Kidney tubule cell (primary cell): Measurements from ENCODE around the gene AIRE.

Experiments
- DNase-seq: peaks from one replicate; pipeline ENCODE4 v3.0.0-alpha.2; 2018; ENCODE audit warnings: low spot score

Gene AIRE

GRCh38 chr21:44291936-44292811 lies 6.5 kb downstream of the AIRE start:
- no peak for DNase-seq

- DNase-seq = no peak
Measured at GRCh38 chr21:44292812-44293195, 7.1 kb downstream of the AIRE start.

- DNase-seq = no peak
Measured at GRCh38 chr21:44293551-44294231, 8.0 kb downstream of the AIRE start.

GRCh38 chr21:44294391-44295162 lies 8.9 kb downstream of the AIRE start:
- DNase-seq = no peak

GRCh38 chr21:44295163-44295573 lies 9.5 kb downstream of the AIRE start:
- DNase-seq = no peak

- DNase-seq = no peak
Measured at GRCh38 chr21:44295646-44296045, 10.0 kb downstream of the AIRE start.

- DNase-seq = no peak
Measured at GRCh38 chr21:44296103-44296519, 10.4 kb downstream of the AIRE start.

- DNase-seq = no peak
Measured at GRCh38 chr21:44296916-44297315, 11.2 kb downstream of the AIRE start.

- DNase-seq = peak; percentile 85
Measured at GRCh38 chr21:44297525-44298290, 12.0 kb downstream of the AIRE start.

GRCh38 chr21:44298301-44298700 lies 12.6 kb downstream of the AIRE start:
- DNase-seq = peak; percentile 17

- no peak for DNase-seq
Measured at GRCh38 chr21:44299085-44299457, 13.4 kb downstream of the AIRE start.

- DNase-seq = peak; percentile 74
Measured at GRCh38 chr21:44299458-44300261, 14.0 kb downstream of the AIRE start, which contains the start of gene PFKL. Gene PFKL (plus strand): TSS chr21:44300053. CDS start chr21:44300106, 53 bp downstream.

- DNase-seq = peak; percentile 72
Measured at GRCh38 chr21:44300262-44300959, 14.7 kb downstream of the AIRE start.

GRCh38 chr21:44301141-44301540 lies 15.5 kb downstream of the AIRE start:
- no peak for DNase-seq

GRCh38 chr21:44301961-44302406 lies 16.3 kb downstream of the AIRE start:
- peak; percentile 64 for DNase-seq

- DNase-seq = peak; percentile 61
Measured at GRCh38 chr21:44302573-44303401, 17.1 kb downstream of the AIRE start.

- DNase-seq = peak; percentile 87
Measured at GRCh38 chr21:44303490-44303981, 17.9 kb downstream of the AIRE start.

- DNase-seq = no peak
Measured at GRCh38 chr21:44304011-44304616, 18.4 kb downstream of the AIRE start.

- peak; percentile 63 for DNase-seq
Measured at GRCh38 chr21:44304877-44305293, 19.2 kb downstream of the AIRE start.
